Measurements from ENCODE around the gene SNAI1.

GRCh38 chr20:49993301-49993751 lies 10.5 kb downstream of the SNAI1 start:
- TF ChIP-seq EZH2 (IDR thresholded peaks at IDR 0.05; ENCODE audit: low read length, missing control alignments) (no peak), CTCF (conservative IDR thresholded peaks at IDR 0.05 in 1 of 2, IDR thresholded peaks at IDR 0.05 in 1 of 2; ENCODE audit: low read depth in 1 of 2, low read length in 2 of 2) (no peak)
